HG03378 (cell line): ENCODE results near the gene IRGC.
"Not testable (repeated sequence)": the region's sequence is repeated elsewhere in the genome, so short reads cannot be mapped to it uniquely, and the experiment has no call there.

ENCODE experiments used
- ATAC-seq: cut with Tn5 transposase; IDR thresholded peaks from one replicate; pipeline ENCODE4 v1.9.1; 2021; ENCODE audit warnings: mild to moderate bottlenecking, moderate library complexity; ENCODE audit not compliant: unreplicated experiment

The IRGC gene

DNA sequence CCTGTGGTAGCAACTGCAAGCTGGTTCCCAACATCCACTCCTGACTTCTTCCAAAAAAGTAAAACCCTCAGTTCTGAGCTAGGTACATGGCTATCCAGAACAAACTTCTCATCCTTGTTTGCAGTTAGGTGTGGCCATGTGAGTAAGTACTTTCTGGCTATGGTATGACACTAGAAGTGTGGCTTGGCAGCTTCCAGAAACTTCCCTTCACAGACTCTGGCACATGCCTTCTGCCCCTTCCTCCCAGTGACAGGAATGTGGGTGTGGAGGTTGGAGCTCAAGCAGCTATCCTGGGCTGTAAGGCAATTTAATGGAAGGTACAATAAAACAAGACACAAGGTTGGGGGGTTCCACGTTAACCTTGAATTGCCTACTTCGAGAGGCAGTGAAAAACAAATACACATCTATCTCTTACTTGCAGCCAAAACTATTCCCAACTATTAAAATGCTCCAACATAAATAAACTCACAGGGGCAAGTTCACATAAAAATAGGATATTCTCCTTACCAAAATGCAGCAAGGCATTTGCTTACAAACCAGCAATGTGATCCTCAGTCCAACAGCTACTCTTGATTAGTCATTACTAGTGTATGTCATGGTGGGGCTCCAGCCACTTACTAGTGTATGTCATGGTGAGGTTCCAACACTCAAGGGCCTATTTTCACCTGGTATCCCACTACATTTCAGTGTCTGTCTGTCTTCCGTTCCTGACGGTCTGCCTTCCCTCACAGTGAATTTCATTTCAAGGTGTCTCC, 35.8 kb downstream of the IRGC start:
- ATAC-seq, result no peak

DNA sequence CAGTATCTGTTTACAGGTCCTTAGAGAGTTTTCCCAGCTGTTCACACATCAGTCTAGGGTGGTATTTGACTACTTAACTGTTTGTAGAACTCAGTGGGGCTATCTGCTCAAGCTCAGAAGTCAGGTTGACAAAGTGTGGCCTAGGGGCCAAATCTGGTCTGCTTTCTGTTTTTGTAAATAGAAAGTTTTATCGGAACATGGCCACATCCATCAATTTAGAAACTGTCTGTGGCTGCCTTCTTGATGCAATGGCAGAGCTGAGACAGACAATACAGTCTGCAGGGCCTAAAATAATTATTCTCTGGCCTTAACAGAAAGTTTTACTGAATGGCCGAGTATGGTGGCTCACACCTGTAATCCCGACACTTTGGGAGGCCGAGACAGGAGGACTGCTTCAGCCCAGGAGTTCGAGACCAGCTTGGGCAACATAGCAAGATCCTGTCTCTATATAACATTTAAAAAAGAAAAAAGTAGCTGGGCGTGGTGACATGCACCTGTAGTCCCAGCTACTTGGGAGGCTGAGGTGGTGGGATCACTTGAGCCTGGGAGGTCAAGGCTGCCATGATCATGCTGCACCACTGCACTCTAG, 36.5 kb downstream of the IRGC start:
- ATAC-seq, result no peak

DNA sequence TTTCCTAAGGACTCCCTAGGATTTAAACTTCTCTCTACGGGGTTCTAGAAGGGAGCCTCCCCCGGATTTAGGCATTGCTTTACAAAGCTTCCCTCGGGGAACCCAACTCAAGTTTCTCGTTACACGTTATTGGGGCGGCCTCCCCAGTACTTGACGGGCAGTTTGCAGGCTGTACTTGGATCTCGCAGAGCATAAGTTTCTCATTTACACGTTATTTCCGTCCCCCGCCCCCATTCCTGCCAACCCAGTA, 38.3 kb downstream of the IRGC start:
- peak; percentile 21 for ATAC-seq

DNA sequence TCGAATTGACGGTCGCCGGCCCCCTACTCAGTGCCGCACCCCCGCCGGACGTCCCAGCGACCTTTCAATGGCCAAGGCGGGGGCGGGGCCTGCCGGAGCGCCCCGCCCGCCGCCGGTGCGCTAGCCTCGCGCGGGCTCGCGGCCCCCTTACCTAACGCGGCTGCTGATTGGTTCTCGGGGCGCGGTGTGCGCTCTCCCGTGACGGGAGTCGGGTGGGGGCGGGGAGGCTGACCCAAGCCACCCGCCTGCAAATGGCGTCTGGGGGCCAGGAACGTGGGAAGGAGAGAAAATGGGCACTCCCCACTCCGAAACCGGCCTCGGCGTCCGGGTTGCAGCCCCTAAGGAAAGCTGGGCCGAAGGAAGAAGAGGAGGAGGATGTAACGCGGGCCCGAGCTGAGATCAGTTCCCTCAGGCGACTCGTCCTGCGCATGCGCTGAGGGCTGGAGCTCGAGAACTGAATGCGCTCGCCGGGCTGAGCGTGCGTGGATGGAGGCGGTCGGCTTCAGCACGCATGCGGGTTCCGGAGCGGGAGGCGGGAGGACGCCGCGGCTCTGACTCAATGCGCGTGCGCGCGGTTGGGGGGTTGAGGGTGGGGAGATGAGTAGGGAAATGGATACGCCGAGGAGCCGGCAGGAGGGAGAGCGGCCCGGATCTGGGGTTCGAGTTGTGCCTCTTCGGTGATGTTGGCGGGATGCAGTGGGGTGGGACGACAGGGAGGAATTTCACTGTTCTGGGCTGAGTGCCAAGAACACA, 38.8 kb downstream of the IRGC start, which contains the start of gene SMG9:
Gene SMG9 (minus strand): TSS at position 460 of the 753 bp plus-strand sequence. CDS start 4,221 bp downstream, outside the sequence.
- peak; percentile 45 for ATAC-seq

DNA sequence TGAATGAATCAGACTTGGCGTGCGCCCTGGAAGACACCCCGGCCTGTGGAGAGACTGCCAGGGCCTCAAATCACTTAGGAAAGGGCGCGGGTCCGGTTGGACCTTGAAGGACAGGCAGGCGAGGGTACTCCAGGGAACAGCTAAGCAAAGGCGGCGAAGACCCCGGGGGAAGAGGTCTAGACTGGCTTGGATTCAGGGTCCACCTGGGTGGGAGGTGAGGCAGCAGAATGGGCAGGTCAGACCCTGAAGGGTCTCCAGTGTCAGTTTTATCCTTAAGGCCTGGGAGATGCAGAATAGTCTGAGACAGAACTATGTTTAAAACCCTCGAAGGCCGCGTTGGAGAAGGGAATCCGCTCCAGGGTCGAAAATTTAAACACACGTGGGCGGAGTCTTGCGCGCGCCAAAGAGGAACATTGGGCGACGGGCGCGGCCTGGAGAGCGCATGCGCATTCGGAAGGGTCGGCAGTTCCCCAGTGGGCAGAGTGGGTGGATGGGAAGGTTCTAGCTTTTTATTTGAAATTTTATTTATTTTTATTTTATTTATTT, 39.5 kb downstream of the IRGC start:
- no peak for ATAC-seq

DNA sequence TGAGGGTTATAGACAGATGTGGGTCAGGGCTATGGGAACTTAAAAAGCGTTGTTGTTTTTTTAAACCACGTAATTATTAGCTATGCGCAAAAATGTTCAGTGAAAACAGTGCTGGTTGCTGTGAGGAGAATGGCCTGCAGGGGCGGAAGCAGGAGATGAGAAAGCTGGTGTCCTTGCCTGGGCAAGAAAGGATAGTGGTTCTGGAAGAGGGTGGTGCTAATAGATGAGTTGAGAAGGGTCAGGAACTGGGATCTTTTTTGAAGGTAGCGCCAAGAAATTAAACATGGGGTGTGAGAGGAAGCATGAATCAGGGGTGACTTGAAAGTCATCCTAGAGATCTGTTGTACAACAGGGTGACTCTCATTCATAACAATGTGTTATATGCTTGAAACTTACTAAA, 43.6 kb downstream of the IRGC start:
- ATAC-seq, result no peak

DNA sequence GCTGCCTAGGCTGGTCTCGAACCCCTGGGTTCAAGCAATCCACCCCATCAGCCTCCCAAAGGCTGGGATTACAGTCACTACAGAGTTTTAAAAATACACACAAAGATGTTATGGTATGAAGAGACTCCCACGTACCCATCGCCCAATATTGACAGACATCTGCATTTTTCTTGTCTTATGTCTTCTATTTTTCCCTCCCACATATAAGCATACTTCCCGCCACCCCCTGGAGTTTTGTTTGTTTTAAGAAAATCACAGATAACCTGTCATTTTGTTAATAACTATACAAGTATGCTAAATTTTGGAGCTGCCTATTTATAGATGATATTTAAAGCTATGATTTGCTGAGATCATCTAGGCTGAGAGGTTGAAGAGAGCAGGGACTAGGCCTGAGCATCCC, 45.1 kb downstream of the IRGC start:
- ATAC-seq, result no peak

DNA sequence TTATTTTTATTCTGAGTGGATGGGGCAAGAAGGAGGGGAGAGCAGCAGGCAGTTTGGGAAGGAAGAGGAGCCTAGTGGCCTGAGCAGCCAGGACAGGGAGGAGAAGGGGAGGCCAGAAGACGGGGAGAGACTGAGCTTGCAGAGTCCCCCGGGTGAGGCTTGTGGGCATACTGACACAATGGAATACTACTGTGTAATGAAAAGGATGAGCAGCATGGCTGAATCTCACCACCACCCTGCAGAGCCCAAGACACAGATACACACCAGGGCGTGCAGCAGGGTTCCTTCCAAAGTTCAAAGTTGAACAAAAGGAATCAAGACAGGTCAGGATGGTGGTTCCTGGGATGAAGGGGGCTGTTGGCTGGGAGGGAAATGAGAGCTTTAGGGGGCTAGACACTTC, 46.9 kb downstream of the IRGC start:
- no peak for ATAC-seq

DNA sequence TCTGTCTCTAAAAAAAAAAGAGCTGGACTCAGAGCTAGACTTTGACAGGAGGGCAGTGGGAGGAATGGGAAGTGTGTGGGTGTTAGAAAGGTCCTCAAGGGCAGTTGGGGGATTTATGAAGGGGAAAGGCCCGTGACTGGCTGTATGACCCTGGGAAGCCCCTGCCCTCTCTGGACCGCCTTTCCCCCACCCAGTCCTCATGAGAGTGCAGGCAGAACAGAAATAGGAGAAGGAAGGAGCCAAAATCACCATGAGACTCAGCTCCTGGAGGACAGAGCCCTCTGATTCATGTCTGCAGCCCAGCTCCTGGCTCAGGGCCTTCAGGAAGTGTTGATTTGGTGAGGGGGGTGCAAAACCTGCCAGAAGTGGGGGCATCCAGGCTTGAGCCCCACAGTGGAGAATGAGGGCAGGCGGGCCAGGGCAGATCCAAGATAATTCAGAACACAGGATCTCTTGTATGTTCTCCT, 47.6 kb downstream of the IRGC start:
- ATAC-seq, result no peak

DNA sequence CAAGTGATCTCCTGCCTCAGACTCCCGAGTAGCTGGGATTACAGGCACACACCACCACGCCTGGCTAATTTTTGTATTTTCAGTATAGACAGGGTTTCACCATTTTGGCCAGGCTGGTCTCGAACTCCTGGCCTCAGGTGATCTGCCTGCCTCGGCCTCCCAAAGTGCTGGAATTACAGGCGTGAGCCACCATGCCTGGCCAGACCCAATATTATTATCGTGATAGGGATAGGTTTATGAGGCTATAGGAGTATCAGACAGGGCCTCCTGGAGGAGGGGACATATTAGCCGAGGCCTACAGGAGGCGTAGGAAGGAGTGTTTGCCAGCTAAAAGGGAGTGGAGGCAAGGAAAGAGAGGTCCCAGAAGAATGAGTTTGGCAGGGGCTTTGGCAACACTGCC, 48.8 kb downstream of the IRGC start:
- not testable (repeated sequence) for ATAC-seq

DNA sequence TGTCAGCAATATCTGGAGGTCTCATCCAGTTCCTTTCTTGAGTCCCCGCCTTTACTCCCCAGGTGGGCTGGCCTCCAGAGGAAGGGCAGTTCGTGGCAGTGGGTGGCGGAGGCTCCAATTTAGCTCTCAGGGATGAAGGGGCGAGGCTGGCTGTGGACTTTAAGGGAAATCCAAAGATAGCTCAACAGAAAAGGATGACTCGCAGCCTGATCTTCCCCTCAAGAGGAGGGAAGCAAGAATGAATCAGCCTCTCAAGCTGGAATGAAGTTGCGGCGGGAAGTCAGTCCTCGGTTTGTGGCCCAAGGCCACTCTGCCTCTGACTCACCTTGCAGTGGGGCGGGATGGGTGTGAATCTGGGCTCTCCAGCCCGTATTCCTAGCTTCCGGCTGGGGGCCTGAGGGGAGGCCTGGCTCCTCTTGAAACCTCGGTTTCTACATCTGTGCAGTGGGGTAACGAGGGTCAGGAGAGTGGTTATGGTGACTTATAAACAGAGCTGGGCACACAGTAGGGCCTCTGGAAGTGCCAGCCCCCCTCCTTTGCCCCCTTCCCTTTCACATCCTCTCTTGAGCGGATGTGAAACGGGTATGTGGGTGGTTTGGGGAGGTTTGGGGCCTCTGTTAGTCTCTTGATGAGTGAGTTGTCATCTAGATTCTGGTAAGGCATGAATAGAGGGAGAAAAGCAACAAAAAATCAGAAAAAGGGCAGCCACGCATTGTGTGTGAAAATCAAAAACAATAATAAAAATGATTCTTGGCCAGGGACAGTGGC, 49.4 kb downstream of the IRGC start:
- ATAC-seq, result peak; percentile 64

DNA sequence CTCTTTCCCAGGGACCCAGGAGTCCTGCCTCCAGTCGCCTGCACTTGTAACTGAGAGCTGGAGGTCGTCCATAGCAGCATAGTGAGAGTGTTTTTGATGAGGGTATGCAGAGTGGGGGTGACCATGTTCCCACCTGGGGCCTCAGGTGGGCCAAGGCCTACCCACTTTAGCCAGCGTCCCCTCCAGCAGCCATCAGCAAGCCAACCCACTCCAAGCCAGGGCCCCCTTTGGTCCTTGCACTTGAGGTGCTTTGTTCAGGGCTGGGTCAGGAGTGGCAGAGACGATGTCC, 50.8 kb downstream of the IRGC start:
- no peak for ATAC-seq

DNA sequence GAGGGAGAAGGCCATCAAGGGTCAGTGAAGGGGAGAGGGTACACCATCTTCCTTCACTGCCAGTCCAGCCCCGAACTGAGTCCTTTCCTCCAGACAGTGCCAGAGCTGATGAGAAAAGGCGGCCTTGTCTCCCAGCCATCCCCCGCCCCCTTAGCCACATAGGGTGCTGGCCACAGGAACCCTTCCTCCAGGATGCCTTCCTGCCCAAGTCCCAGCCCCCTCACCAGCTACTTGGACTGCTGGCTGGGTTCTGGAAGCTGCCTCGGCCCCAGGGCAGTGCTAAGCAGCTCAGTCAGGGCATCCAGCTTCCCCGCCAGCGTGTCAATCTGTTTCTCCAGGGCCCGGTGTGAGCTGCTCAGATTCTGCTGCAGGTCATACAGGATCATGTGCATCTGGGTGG, 51.4 kb downstream of the IRGC start:
- ATAC-seq, result no peak

DNA sequence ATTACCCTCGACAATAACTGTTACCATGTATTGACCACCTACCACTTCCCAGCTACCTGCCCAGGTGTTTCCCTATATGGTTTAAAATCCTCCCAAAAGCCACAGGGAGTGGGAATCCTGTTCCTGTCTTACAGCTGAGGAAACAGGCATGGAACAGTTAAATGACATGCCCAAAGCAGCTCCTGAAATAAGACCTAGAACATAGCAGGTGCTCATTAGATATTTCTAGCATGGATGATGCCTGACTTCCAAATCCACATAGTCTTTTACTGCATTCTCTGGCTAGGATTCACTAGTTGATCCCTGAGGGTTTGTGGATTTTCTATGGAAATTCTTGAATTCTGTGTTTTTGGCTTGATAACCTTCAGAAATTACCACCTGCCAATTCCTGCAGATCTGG, 51.9 kb downstream of the IRGC start:
- ATAC-seq, result no peak

DNA sequence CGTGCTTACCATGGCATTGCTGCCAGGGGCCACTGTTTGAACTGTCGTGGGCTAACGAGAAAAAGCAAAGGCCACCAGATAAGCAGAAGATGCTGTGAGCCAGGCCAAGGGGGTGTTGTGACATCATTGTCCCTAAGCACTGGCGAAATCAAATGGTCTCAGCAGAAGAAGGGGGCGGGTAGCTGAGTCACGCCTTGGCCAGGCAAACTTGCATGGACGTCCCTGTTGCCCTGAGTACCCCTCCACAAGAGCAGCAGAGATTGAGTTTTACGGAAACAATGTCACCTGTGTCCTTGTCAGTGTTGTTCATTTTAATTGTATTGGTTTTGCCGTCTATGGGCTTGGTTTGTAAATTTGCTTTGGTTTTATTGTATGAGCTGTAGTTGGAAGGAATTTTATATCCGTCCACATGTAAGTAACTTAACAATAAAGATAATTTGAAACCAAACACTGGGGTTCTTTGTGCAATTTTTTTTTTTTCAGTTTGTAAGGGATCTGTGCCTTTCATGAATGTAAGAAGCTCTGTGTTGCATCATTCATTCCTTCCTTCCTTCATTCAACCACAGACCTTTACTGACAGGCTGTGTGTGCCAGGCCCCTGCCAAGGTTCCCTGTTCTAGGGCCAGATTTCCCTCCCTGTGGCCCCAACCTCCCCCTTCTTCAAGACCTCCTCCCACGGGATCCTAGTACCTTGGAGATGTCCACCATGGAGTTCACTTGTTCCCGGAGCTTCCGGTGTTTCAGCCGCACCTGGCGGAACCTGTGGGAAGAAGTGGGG, 52.6 kb downstream of the IRGC start:
- no peak for ATAC-seq

DNA sequence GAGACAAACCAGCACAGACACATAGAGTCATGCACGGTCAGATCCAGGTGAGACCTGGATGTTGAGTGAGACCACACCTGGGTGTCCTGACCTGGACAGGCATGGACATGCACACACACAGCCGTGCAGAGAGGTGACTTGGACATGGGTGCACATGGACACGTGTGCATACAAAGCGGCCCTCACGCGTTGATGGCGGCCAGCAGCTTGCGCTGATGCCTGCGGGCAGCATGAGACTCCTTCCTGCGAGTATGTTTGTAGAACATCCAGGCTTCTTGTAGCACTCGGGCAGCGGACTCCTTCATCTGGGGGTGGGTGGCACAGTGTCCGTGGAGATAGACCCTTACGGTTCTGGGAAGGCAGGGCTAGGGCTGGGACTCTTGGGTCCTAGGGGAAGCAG, 53.4 kb downstream of the IRGC start:
- ATAC-seq, result no peak
